NOMO-1 treated with dmso at 0.1 percent for 144 hours (cell line): ENCODE results near the gene AOC3.
A peak's percentile ranks its signal among the peaks of the same experiment; 100 is the strongest.

Source experiments
- DNase-seq: peaks from one replicate; lab custom pipeline; 2025; ENCODE audit not compliant: unreplicated experiment; lab: John Stamatoyannopoulos, UW

AOC3 gene, protein sequence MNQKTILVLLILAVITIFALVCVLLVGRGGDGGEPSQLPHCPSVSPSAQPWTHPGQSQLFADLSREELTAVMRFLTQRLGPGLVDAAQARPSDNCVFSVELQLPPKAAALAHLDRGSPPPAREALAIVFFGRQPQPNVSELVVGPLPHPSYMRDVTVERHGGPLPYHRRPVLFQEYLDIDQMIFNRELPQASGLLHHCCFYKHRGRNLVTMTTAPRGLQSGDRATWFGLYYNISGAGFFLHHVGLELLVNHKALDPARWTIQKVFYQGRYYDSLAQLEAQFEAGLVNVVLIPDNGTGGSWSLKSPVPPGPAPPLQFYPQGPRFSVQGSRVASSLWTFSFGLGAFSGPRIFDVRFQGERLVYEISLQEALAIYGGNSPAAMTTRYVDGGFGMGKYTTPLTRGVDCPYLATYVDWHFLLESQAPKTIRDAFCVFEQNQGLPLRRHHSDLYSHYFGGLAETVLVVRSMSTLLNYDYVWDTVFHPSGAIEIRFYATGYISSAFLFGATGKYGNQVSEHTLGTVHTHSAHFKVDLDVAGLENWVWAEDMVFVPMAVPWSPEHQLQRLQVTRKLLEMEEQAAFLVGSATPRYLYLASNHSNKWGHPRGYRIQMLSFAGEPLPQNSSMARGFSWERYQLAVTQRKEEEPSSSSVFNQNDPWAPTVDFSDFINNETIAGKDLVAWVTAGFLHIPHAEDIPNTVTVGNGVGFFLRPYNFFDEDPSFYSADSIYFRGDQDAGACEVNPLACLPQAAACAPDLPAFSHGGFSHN

GRCh38 chr17:42850954-42851353, at the start of gene AOC3:
Gene AOC3 (plus strand): TSS chr17:42851199. CDS start chr17:42851344, 145 bp downstream.
- DNase-seq = no peak

DNA sequence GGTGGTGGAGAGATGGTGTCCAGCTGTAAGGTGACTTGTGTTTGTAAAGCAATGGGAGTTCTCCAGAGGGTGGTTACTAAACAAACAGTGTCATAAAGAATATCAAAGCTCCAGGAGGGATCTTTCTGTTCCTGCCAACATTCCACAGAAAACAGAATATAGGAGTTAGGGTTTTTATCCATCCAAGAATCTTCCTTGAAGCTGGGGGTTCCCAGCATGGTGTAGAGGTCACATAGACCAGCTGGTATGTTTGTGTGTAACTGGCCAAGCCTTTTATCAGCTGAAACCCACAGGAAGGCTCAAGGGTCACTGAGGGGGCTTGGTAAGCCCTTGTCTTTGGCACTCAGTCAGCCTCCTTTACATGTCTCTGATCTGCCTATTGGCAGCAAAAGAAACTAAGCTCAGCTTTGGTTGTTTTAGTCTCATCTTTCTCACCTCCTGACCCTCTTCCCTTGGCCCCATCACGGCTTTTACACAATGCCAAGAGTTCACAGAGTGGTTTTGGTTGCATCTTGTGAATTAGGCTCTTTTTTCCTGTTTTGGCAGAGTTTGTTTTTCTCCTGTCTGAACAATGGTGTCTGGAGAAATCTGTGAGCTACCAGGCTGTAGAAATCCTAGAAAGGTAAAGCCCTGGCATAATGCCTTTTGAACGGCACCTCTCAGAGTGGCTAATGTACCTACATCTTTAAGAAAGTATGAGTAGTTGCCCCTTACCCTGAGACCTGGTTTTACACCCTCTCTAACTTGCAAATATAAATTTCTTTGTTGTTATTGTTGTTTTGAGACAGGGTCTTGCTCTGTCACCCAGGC, 47.7 kb upstream of the AOC3 start:
- DNase-seq = no peak

DNA sequence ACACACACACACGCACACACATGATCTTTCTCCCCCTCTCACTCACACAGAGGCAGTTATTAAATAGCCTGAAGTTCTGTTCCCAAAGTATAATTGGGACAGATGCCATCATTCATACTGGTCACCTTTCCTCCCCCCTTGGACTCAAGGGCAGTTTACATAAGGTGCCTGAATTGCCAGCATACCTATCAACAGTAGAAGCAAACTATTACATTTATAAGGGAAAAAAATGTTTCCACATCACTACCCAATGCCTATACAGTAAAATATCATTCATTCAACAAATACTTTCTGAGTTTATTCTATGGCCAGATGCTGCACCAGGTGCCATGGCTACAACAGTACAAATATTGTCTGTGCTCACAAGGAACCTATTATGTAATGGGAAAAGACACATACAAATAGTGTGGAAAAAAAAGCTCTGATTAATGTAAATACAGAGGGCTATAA, 46.1 kb upstream of the AOC3 start:
- DNase-seq = no peak

- no peak for DNase-seq
Measured at GRCh38 chr17:42806249-42806648, 44.8 kb upstream of the AOC3 start.

- no peak for DNase-seq
Measured at GRCh38 chr17:42809250-42809649, 41.7 kb upstream of the AOC3 start.

- DNase-seq = no peak
Measured at GRCh38 chr17:42814633-42815399, 36.2 kb upstream of the AOC3 start.

GRCh38 chr17:42817866-42818265, 33.1 kb upstream of the AOC3 start:
- no peak for DNase-seq

- DNase-seq = no peak
Measured at GRCh38 chr17:42818379-42818778, 32.6 kb upstream of the AOC3 start.

DNA sequence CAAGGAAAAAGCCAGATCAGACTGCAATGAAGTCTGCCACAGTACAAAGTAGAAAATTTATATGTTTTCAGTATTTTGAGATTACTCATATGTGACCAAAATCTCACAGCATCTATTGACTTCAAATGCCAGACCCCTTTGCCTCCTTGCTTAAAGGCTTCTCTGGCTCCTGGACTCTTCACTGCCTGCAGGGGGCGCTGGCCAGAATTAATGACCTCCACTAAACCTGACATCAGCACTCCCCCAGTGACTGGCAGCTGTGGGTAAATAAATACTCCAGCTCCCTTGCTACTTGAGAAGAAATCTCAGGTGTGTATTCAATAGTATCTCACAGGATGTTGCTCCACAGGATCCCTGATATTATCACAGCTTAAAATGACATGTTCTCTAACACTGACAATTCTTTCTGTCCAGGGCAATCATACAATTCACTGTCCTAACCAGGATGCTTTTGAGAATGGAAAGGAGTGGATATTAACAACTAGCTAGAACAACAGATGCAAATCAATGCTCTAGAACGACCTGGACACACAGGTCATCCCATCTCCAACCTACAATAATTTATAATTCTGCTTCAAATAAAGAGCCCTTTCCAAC, 31.0 kb upstream of the AOC3 start:
- peak; percentile 30 for DNase-seq

- DNase-seq = no peak
Measured at GRCh38 chr17:42821176-42821575, 29.8 kb upstream of the AOC3 start.

GRCh38 chr17:42827472-42827871, 23.5 kb upstream of the AOC3 start:
- DNase-seq = no peak

- no peak for DNase-seq
Measured at GRCh38 chr17:42830971-42831370, 20.0 kb upstream of the AOC3 start.

GRCh38 chr17:42832213-42832933, 18.6 kb upstream of the AOC3 start:
- no peak for DNase-seq

DNA sequence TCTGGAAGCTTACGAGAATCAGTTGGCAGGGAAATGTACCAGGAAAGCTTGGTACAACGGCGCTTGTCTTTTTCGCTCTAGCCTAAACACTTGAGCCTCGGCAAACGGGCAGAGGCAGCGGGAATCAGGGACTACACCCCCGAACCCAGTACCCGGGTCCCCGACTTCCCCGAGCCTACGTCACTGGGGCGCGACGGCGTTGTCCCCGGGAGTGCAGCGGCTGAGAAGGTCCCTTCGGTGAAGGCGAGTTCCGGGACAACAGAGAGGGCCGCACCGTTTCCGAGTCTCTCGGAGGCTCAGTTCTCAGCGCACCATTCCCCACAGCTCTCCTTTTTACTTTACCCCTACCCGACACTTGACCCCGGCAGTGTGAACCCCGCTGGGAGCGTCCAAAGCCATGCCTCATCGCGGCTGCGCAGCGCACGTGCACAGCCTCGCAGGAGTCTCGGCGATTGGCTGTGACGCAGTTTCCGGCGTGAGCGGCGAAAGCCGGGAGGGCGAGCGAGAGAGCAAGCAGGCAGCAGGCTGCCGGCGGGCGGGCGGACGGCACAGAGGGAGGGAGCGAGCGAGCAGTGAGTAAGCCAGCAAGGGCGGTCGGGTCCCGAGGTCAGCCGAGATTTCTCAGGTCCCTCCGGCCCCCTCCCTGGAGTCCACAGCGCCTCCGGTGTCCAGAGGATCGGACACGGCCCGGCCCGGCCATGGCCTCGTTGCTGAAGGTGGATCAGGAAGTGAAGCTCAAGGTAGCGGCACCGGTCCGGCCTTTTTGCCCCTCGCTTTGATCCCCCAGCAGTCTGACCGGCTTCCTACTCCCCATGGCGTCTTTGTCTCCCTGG, 17.8 kb upstream of the AOC3 start, which contains the start of gene PSME3:
PSME3 (plus strand) TSS at position 464 of the 833 bp plus-strand sequence; CDS start at position 699, 235 bp downstream.
- DNase-seq = peak; percentile 83

DNA sequence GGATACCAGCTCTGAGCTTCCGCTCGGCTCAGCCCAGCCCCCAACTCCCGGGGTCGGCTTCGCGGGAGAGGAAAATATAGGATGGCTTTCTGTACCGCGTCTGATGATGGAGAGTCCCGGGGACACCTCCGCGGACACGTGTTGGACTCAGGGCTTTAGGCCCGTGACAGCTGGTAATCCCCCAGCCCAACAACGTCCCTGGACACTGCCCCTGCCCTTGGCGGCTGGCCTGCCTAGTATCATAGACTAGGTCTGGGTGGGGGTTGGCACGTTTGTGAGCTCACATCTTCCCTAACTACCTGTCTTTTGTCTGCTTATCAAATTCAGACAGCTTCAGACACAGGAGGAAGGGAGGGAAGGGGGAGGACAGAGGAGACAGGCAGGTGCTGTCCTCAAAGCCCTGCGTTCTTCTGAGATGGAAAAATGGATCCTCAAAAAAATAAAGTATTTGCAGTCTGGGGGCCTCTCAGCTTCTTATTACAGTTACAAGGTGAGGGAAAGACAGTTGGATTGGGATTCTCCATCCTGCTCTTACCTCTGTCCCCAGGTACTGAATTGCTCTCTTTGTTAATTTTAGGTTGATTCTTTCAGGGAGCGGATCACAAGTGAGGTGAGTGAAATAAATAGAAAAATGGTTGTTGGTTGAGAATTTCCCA, 17.1 kb upstream of the AOC3 start:
- no peak for DNase-seq

GRCh38 chr17:42835732-42836131, 15.3 kb upstream of the AOC3 start:
- DNase-seq = peak; percentile 9

DNA sequence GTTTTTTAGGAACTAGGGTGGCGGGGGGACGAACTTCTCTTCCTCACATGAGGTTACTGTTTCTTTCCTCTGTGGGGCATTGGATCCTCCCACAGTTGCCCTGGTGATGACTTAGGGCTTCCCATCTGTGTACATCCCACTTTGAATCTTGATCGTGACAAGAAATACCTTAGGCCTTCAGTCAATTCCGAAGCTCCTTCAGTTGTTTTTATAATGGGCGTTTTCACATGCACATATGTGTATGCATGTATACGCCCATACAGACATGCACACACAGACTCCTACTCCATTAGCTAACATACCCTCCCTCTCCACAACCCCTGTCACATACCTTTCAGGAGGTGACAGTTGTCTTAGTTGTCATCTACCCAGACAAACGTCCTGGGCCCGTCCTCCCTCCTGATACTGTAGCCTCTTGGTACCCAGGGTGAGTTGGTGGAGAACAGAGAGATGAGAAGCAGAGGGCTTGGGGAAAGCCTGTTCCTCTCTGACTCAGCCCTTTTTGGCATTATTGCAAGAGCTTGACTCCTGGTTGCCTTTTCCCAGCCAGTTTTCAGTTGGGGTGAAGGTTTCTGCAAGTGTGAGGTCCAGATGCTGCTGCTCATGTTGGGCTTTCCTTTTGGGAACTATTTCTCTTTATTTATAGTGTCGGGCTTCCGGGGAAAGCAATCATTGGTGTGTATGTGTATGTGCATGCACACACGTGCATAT, 8.9 kb upstream of the AOC3 start:
- no peak for DNase-seq
